ENCODE data around the gene TSN. TPM values are rescaled to one million over a fixed set of nuclear protein-coding genes. Genes with fewer than 3 reads are reported as not detected.

TSN gene
- total RNA-seq, 1 donor from 2014 or later: 50.1 TPM

DNA sequence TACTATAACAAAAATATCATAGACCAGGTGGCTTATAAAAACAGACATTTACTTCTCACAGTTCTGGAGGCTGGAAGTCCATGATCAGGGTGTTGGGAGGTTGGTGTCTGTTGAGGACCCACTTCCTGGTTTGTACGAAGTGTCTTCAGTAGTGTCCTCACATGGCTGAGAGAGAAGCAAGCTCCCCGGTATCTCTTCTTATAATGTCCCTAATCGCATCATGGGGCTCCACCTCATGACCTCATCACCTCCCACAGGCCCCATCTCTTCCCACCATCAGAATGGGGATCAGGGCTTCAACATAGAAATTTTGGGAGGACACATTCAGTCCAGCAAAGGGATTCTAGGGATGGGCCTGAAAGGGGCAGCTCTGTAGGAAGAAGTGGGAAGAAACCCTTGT, 14.0 kb upstream of the TSN start:
- no peak for DNase-seq (ENCODE audit: low spot score)

DNA sequence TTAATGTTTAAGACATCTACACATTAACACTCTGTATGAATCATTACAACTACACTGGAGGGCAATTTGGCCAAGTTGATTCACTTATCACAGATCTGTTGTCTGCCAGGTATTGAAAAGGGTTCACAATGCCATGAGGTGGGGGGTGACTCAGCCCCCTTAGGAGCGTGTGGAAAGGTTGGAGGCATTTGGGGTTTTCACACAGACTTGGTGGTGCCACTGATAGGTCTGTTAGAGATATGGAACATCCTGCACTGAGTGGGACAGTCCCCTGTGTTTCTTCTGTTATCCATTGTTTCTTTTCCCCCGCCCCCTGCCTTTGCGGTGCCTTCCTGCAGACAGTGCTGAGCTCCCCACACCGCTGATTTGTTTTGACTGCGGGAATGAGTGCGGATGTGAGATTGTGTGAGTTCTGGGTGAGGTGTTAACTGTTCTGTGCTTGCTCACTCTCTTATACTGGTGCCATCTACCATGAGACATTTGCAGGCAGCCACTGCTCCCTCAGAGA, 9.3 kb upstream of the TSN start:
- DNase-seq (ENCODE audit: low spot score): no peak

DNA sequence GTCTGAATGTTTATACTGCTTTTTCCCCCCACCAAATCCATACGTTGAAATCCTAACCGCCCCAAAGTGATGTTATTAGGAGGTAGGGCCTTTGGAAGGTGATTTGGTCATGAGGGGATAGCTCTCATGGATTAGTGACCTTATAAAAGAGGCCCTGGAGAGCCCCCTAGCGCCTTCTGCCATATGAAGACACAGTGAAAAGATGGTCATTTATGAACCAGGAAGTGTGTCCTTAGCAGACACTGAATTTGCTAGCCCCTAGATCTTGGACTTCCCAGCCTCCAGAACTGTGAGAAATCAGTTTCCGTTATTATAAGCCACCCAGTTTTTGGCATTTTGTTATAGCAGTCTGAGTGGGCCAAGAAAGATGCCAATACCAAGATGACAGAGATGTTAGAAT, 7.2 kb upstream of the TSN start:
- no peak for DNase-seq (ENCODE audit: low spot score)

DNA sequence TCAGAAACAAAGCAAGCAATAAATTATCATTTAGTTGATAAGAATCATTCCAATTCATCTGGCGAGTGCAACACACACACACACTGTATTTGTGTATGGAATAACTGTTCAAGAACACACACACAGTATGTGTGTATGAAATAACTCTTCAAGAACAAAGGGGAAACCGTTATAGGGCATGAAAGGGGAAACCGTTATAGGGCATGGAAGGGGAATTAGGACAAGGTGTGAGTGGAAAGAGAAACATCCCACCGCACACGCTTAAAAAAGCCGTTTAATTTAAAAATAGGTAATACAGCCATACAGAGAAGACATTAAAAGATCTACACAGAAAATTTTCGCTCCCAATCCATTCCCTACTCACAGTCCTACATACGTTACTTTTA, 607 bp upstream of the TSN start:
- DNase-seq (ENCODE audit: low spot score): no peak

DNA sequence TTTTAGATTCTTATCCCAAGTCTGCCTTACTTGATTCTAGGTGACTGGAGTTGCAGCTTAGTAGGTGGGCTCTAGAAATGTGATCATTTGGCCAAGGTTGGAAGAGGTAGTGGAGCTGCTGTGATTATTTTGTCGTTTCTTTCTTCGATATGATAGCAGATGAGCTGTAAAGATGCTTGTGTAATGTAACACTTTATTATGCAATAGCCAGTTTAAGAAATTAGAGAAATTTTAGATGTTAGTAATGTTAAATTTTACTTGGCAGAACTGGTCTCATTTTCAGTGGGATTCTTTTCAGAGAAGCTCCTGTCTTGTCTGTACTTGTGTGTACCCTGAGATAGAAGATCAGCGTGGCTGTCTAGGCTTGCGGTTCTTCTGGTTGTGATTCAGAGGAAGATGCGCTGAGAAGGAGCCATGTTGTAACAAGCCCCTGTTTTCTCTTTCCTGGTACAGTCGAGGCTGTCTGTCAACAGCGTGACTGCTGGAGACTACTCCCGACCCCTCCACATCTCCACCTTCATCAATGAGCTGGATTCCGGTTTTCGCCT, 9.3 kb downstream of the TSN start:
- no peak for DNase-seq (ENCODE audit: low spot score)

DNA sequence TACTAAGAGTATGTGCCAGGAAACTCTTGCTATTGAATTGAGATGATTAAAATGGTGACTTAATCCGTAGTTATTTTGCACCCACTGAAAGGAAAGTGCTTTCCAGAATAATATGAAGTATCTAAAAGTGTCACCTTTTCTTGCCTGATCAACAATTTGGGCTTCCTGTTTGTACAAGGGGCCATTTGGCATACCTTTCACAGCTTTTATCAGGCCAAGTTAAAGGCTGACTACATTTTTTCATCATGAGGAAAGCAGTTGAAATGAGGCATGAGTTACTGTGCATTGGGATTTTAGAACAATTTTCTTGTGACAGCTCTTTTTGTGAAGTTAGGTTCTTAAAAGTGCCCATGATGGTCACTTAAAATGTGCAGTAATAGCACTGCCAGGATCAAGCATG, 11.2 kb downstream of the TSN start:
- DNase-seq (ENCODE audit: low spot score): no peak

DNA sequence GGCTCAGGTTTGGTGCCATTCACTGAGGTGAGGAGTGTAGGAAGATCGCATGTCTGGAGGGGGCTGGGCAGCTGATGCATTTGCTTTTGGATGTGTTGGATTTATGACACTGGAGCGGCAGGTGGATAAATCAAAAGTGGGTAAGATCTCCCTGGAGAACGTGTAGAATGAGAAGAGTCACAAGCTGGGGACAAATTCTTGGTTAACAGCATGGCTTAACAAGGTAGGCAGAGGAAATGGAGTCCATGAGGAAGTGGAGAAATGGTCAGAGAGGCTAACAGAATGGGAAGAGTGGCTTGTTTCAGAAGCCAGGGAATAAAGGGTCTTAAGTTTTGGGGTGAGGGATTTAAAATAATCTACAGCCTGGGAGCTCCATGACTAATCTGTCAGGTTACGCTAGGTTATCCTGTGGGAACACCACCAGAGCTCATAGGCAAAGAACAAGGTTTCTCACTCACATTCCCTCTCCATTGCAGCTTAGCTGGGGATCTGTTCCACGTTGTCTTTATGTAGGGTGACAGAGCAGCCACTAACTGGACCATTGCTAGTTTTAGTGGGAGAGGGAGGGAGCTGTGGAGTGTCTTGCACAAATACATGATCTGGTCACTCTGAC, 12.8 kb downstream of the TSN start:
- no peak for DNase-seq (ENCODE audit: low spot score)

DNA sequence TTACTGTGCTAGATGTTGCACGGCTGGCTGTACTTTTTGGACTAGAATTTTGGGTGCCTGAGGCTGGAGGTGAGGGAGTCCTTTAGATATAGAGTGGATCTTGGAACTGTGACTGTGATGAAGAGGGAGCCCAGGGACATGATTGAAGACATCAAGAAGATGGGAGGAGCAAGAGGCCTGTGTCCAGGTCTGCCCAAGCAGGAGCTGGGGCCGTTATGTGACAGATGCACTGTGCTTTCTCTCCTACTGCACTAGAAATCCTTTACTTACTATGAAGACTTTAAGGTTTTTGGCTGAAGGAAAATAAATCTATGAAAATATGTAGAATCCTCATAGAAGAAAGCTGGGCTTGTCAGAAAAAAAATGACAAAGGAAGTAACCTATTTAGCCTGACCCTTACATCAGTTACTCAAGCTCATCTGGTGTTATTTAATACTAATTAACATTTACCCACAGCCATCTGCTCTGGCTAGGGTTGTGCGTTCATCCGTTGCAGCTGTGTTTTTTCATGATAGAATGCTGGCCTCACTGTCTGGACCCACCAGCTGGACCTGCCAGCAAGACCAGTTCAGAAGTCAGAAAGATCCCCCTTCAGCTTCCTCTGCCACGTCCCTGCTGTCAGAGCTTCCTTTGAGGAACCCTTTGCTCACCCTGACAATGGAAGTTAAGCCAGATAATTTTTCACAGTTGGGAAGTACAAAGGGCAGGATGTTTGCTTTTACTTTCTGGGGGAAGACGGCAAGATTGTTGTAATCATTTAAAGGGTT, 16.7 kb downstream of the TSN start:
- no peak for DNase-seq (ENCODE audit: low spot score)

DNA sequence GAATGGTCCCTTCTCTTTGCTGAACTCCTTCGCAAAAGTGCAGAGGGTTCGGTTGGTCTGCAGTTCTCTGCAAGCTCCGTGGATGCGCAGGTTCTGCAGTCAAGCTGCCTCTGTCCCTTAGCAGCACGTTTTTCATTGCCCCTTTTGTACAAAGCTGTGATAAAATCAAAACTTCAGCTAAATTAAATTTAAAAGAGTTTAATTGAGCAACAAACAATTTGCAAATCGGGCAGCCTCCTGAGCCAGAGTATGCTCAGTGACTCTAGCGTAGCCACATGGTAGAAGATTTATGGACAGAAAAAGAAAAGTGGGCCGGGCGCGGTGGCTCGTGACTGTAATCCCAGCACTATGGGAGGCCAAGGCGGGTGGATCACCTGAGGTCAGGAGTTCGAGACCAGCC, 18.8 kb downstream of the TSN start:
- no peak for DNase-seq (ENCODE audit: low spot score)

DNA sequence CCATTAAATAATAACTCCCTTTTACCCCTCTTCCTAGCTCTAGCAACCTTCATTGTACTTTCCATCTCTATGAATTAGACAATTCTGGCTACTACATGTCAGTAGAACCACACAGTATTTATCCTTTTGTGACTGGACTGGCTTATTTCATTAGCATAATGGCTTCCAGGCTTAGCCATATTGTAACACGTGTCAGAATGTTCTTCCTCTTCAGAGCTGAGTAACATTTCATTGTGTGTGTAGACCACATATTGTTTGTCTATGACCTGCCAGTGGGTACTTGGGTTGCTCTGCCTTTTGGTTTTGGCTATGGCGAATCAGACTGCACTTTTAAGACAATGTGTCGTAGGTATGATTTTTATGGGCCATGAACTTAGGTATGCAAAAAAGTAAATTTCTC, 20.9 kb downstream of the TSN start:
- no peak for DNase-seq (ENCODE audit: low spot score)

DNA sequence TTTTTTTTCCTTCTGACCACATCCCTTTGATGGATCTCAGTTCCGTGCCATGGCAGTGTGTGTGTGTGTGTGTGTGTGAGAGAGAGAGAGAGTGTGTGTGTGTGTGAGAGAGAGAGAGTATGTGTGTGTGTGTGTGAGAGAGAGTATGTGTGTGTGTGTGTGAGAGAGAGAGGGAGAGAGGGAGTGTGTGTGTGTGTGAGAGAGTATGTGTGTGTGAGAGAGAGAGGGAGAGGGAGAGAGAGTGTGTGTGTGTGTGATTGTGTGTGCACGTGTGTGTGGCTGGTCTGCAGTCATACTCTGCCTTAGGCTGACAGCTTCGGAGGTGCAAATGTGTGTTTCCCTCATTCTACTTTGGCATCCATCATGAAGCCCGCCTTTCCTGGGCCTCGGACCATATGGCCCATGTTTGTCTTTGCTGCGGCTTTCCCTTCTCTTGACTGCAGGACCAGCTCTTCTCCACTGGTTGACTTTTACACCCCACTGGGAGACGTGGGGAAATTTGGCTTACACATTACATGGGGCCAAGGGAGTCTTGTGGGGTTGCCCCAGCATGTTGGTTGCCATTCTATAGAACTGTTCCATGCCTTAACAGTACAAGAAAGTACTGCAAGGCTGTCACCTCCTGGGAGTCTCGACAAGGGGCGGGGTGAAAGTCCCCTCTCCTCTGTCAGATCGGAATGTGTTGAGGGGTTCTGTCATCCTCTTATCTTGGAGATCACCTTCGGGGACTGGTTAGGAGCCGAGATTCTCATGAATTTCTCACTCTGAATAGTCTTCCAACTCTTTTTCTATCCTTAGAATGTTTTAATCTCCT, 21.6 kb downstream of the TSN start:
- DNase-seq (ENCODE audit: low spot score): no peak

DNA sequence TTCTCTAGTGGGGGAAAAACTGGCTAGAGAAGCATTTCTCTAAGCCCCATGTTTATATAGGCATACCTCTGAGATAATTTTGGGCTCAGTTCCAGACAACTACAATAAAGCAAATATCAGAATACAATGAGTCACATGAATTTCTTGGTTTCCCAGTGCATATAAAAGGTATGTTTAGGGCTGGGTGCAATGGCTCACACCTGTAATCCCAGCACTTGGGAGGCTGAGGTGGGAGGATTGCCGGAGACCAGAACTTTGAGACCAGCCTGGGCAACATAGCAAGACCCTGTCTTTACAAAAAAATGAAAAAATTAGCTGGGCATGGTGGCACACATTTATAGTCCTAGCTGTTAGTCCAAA, 22.2 kb downstream of the TSN start:
- DNase-seq (ENCODE audit: low spot score): no peak

DNA sequence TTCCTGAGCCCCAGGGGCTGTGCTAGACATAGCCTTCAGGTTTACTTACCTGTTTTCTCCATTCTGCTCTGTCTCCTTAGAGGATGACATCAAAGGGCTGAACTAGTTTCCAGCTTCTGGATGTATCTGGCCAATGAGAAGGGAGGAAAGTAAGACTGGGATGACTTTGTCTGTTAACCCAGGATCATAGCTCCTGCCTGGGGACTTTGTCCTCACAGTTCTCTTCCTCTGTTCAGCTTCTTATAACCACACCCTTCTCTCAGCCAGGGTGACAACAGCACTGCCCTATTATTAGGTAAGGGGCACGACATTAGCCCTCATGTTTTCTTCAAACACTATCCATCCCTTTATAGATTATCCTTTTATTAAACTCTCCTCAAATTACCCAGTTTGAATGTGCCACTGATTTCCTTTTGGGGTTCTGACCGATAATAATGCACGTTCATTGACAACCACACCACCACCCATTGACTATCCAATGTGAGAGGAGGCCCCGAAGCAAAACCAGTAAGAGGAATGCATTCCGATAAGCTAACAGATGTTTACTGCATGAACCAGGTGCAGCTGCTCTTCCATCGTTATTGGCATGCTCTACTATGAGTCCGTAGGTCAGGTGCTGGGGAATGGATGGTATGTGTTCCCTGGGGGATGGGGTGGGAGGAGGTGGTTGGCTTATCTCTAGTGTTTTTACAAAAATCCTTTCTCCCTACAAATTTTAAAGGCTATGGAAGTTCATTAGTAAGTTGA, 23.5 kb downstream of the TSN start:
- no peak for DNase-seq (ENCODE audit: low spot score)

DNA sequence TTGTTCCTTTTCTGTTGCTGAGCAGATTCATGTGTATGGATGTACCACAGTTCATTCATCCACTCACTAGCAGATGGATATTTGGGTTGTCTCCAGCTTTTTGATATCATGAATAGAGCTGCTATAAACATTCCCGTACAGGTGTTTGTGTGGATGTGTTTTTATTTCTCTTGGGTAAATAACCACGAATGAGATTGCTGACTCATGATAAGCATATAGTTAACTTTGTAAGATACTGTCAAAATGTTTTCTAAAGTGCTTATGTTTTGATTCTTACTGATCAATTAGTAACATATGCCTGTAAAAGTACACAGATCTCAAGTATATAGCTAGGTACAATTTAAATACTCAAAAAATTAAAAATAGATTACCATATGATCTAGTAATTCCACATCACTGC, 27.7 kb downstream of the TSN start:
- no peak for DNase-seq (ENCODE audit: low spot score)

DNA sequence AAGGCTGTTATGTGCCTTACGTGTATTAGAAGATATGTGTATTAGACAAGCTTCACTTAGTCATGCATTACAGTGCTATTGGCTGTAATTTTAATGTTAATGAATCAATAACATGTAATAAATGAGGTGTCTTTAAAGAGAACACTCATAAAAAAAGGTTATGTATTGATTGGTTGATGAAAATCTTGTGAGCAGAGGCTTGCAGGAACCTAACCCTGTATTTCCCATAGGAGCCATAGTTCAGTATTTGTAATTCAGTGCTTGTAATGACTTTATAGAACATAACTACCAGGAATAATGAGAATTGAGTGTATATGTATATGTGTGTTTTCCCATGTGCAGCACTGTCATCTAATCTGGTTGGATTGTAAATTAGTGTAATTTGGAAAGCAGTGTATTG, 33.2 kb downstream of the TSN start:
- DNase-seq (ENCODE audit: low spot score): no peak

DNA sequence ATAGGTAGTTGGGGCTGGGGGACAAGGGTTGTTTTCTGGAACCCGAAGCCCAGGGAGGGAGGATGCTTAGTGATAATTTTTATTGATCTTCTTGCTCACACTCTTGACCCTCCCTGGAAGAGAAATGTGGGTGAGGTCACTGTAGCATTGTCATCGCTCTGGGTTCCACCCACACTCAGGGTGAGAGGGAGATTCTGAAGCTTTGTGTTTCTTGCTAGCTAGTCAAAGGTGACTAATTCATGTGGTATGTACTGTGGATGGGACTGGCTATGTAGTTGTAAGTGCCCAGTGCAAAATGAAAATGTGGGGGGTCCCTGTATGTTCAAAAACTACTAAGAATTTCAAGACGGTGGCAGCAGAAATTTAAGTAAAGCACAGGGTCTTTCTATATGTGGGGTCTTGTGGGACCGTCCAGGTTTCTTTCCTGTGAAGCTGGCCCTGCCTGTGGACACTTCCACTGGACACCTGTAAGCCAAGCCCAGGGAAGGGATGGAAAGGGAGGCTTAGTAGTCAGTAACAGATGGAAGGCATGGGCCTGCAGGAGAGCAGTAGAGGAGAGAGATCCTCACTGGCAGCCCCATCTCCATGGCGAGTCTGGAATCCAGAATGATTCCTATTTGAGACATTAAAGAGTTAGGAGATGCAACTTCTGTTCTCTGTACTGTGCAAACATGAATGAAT, 35.0 kb downstream of the TSN start:
- DNase-seq (ENCODE audit: low spot score): no peak

DNA sequence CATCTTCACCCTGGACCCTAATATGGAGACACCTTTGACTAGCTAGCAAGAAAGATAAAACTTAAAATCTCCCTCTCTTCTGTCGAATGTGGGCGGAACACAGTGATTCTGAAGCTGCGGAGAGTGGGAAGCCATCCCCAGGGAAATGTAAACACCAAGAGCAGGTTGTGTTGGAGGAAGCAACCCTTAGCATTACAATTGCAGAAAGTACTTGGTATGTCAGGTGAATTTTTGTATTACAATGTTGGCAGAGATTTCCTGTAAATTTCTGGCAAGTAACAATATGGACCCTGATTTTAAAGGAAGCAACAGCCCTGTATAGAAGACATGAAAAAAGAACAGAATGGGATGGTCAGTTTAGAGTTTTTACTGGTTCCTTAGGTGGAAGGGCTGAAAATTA, 35.8 kb downstream of the TSN start:
- DNase-seq (ENCODE audit: low spot score): no peak

DNA sequence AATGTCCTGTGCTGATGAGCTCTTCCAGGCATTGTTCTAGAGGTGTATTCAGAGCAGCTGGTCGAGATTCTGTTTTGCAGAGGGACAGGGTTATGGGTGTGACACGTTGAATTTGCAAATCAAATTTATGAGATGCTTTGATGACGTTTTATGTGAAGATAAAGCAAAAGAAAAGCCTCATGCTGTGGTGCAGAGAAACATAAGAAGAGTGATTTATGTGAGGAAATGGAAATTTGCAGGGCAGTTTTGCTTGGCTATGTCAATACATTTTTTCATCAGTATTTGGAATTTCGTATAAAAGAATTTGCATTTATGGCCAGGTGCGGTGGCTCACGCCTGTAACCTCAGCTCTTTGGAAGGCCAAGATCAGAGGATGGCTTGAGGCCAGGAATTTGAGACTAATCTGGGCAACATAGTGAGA, 36.4 kb downstream of the TSN start:
- DNase-seq (ENCODE audit: low spot score): no peak

DNA sequence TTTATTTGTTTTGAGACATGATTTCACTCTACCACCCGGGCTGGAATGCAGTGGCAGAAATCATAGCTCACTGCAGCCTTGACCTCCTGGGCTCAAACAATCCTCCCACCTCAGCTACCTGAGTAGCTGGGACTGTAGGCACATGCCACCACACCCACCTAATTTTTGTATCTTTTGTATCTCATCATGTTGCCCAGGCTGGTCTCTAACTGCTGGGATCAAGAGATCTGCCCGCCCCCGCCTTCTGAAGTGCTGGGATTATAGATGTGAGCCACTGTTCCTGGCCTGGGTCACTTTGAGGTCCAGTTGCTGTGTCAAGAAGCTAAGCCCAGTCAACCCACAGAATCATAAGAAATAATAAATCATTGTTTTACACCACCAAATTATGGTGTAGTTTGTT, 38.4 kb downstream of the TSN start:
- DNase-seq (ENCODE audit: low spot score): no peak

DNA sequence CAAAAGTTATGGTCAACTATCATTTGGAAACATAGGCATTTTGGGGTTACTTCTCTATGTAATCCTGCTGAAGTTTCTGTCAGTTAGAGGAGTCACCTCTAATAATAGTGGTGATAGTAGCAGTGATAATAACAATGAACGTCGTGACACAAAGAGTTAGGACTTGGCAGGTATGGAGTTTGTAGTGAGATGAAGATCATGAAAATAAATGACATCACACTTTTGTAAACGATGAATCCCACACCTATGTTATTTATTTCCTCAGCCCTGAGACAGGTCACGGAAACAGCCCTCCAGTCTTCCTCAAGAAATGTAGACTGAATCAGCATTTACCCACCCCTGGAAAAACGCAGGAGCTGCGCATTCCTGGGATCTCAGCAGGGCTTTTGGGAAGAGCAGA, 38.8 kb downstream of the TSN start:
- no peak for DNase-seq (ENCODE audit: low spot score)

DNA sequence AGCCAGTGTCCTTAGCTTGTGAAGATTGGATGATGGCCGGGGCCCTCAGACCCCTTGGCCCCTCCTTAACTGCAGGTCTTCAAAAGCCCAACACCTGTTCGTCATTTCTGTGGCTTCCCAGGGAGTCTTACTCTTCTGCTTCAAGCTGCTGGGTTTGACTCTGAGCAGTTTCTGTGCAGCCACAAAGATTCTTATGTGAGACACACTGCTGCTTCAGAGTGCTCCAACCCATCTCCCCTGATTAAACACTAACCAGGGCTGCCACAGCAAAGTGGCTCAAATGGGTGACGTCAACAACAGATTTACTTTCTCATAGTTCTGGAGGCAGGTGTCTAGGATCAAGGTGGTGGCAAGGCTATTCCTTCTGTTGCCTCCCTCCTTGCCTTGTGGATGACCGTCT, 40.8 kb downstream of the TSN start:
- no peak for DNase-seq (ENCODE audit: low spot score)

Measured in mesenteric fat pad (tissue), 1 donor.